ENCODE data around the gene KRTAP10-2.

DNA sequence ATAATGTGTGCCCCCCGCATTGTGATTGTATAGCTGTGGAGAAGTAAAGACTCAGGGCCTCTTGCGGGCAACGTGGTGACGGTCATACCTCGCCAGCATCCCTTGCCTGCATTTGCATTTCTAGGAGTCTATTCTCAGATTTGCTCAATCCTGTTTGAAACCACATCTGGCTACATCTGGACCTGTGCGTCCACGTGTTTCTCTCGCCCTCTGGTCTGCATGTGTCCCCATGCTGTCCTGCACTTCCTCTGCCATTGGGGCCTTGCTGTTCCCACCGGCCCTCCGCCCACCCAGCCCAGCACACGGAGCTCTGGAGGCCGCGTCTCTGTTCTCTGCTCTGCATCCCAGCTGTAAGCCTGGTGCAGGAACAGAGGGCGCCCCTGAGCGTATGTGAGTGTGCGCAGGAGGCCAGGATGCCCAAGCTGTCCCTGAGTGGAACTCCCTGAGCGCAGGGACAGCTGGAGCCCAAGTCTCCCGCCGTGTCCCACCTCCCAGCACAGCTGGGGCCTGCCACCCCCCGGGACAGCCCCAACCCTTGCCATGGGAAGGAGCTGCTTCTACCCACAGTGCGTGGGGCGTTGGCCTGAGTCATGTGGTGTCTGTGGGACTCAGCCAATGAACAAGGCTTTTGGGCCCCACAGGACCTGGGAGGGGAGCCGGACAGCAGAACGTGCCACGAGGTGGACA is 1.6 kb downstream of the KRTAP10-2 start:
- TF ChIP-seq, protein P1, sequence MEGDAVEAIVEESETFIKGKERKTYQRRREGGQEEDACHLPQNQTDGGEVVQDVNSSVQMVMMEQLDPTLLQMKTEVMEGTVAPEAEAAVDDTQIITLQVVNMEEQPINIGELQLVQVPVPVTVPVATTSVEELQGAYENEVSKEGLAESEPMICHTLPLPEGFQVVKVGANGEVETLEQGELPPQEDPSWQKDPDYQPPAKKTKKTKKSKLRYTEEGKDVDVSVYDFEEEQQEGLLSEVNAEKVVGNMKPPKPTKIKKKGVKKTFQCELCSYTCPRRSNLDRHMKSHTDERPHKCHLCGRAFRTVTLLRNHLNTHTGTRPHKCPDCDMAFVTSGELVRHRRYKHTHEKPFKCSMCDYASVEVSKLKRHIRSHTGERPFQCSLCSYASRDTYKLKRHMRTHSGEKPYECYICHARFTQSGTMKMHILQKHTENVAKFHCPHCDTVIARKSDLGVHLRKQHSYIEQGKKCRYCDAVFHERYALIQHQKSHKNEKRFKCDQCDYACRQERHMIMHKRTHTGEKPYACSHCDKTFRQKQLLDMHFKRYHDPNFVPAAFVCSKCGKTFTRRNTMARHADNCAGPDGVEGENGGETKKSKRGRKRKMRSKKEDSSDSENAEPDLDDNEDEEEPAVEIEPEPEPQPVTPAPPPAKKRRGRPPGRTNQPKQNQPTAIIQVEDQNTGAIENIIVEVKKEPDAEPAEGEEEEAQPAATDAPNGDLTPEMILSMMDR (IDR thresholded peaks at IDR 0.05 in 2 of 3, conservative IDR thresholded peaks at IDR 0.05 in 1 of 3; ENCODE audit: borderline replicate concordance in 1 of 3, insufficient read depth in 1 of 3, low read depth in 2 of 3, low read length in 2 of 3) = no peak
- TF ChIP-seq, protein P2, sequence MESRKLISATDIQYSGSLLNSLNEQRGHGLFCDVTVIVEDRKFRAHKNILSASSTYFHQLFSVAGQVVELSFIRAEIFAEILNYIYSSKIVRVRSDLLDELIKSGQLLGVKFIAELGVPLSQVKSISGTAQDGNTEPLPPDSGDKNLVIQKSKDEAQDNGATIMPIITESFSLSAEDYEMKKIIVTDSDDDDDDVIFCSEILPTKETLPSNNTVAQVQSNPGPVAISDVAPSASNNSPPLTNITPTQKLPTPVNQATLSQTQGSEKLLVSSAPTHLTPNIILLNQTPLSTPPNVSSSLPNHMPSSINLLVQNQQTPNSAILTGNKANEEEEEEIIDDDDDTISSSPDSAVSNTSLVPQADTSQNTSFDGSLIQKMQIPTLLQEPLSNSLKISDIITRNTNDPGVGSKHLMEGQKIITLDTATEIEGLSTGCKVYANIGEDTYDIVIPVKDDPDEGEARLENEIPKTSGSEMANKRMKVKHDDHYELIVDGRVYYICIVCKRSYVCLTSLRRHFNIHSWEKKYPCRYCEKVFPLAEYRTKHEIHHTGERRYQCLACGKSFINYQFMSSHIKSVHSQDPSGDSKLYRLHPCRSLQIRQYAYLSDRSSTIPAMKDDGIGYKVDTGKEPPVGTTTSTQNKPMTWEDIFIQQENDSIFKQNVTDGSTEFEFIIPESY (IDR thresholded peaks at IDR 0.05; ENCODE audit: extremely low read depth, insufficient replicate concordance, low read length) = no peak
- TF ChIP-seq POLR2A (IDR thresholded peaks at IDR 0.05; ENCODE audit: borderline replicate concordance, extremely low read depth, insufficient read depth, insufficient read length) = no peak

Data from HCT116 (cell line).